ENCODE data around the gene TTLL13. TPM values are rescaled to one million over a fixed set of nuclear protein-coding genes. Genes with fewer than 3 reads are reported as not detected.

Gene TTLL13
- total RNA-seq, 1 donor from 2014 or later: not detected

DNA sequence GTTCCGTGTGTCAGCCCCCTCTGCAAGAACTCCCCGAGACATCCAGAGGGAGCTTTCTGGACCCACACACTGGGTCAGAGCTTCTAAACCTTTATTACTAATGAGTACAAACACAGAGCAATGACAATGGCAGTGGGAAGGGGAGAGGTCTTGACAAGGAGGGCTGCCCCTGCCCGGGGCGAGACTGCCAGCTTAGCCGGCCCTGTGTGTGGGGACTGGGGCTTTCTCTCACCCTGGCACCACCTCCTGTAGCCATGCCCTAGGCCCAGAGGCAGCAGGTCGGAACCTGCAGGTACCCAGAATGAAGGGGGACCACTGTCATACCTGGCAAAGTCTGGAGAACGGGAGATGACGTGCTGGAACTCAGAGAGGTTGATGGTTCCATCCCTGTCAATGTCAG lies 18.7 kb upstream of the TTLL13 start:
- DNase-seq (ENCODE audit: low read depth): no peak
- Mint-ChIP-seq H3K9me3 (ENCODE audit: unreplicated experiment) (no peaks in the 10 kb centered on the region), H3K27ac (ENCODE audit: unreplicated experiment) (no peak overlapping the region), H3K4me1 (ENCODE audit: low read depth, unreplicated experiment) (peaks cover 9% of the 10 kb centered on the region), H3K4me3 (ENCODE audit: unreplicated experiment) (no peak overlapping the region), H3K27me3 (ENCODE audit: low read depth, unreplicated experiment) (no peaks in the 10 kb centered on the region), H3K36me3 (ENCODE audit: low read depth, unreplicated experiment) (peaks cover 8% of the 10 kb centered on the region)
- Histone ChIP-seq H3K9ac (ENCODE audit: low read length) (no peak overlapping the region), H3K9me3 (ENCODE audit: insufficient read depth, low read depth, low read length) (no peaks in the 10 kb centered on the region), H3K27ac (ENCODE audit: low read depth, low read length) (no peak overlapping the region), H4K20me1 (ENCODE audit: insufficient read depth, low read length) (peaks cover 21% of the 10 kb centered on the region), H3K27me3 (ENCODE audit: insufficient read depth, low read length) (no peaks in the 10 kb centered on the region), H2AFZ (ENCODE audit: low read depth, low read length) (no peak overlapping the region), H3K79me2 (ENCODE audit: insufficient read depth, low read length) (peaks cover 20% of the 10 kb centered on the region), H3K4me3 (ENCODE audit: insufficient read depth, low read depth, low read length) (no peak overlapping the region), H3K4me1 (ENCODE audit: insufficient read depth, low read length) (peaks cover 9% of the 10 kb centered on the region), H3K4me2 (ENCODE audit: low read length) (no peak overlapping the region), H3K36me3 (ENCODE audit: insufficient read depth, low read length) (peaks cover 8% of the 10 kb centered on the region)
- FAIRE-seq: no peak
- TF ChIP-seq, protein P1, sequence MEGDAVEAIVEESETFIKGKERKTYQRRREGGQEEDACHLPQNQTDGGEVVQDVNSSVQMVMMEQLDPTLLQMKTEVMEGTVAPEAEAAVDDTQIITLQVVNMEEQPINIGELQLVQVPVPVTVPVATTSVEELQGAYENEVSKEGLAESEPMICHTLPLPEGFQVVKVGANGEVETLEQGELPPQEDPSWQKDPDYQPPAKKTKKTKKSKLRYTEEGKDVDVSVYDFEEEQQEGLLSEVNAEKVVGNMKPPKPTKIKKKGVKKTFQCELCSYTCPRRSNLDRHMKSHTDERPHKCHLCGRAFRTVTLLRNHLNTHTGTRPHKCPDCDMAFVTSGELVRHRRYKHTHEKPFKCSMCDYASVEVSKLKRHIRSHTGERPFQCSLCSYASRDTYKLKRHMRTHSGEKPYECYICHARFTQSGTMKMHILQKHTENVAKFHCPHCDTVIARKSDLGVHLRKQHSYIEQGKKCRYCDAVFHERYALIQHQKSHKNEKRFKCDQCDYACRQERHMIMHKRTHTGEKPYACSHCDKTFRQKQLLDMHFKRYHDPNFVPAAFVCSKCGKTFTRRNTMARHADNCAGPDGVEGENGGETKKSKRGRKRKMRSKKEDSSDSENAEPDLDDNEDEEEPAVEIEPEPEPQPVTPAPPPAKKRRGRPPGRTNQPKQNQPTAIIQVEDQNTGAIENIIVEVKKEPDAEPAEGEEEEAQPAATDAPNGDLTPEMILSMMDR (IDR thresholded peaks at IDR 0.05; ENCODE audit: insufficient read depth, low read depth, low read length): no peak
- no peak for TF ChIP-seq EZH2 (IDR thresholded peaks at IDR 0.05; ENCODE audit: insufficient read depth, low read length)

DNA sequence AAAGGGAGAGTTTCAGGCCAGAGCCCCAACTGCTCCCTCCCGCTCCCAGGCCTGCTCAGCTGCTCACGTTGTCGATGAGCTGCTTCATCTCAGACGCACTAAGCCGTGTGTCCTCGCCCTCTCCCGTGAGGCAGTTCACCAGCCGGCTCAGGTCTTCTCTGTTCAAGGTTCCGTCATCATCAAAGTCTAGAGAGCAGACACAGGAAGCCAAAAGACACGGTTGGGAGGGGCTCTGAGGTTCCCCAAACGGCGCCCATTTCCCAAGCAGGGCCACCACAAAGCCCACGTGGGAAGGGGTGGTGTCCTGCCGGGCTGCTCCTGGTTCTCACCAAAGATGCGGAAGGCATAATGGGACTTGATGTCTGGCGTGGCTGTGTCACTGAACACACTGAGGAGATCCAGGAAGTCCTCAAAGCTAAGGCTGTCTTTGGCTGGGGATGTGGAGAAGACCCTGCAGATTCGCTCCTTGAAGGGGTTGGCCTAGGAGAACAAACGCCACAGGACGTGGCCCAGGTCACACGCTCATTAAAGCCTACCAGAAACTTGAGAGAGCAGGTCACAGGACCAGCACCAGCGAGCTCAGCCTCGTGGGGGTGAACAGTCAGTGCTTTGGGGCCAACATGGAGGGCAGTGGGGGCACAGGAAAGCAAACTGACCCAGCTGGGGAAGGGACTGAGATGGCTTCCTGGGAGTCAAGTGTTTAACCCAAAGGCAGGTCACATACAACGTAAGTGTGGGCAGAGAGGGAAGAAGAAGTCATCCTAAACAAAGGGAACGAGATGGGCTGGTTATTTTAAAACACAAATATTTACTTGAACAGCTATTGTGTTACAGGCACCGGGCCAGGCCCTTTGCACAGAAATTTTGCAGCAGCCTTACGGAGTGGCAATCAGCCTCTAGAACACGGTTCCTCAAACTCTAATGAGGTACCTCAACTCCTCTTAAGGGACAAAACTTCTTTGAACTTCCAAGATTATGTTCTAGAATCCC lies 18.0 kb upstream of the TTLL13 start:
- peak overlapping the region; percentile 95 for H3K4me2 ChIP-seq (ENCODE audit: low read length)
- no peaks in the 10 kb centered on the region for H3K9me3 ChIP-seq (ENCODE audit: insufficient read depth, low read depth, low read length)
- H3K4me3 Mint-ChIP-seq (ENCODE audit: unreplicated experiment): peak overlapping the region; percentile 15
- H3K27me3 ChIP-seq (ENCODE audit: insufficient read depth, low read length): no peaks in the 10 kb centered on the region
- no peak overlapping the region for H3K27ac ChIP-seq (ENCODE audit: low read depth, low read length)
- no peak for TF ChIP-seq EZH2 (IDR thresholded peaks at IDR 0.05; ENCODE audit: insufficient read depth, low read length)
- TF ChIP-seq, protein P1 (IDR thresholded peaks at IDR 0.05; ENCODE audit: insufficient read depth, low read depth, low read length): no peak
- FAIRE-seq (no peak), DNase-seq (ENCODE audit: low read depth) (no peak)
- no peak overlapping the region for H3K4me3 ChIP-seq (ENCODE audit: insufficient read depth, low read depth, low read length)
- no peak overlapping the region for H3K27ac Mint-ChIP-seq (ENCODE audit: unreplicated experiment)
- peaks cover 9% of the 10 kb centered on the region for H3K4me1 ChIP-seq (ENCODE audit: insufficient read depth, low read length)
- no peaks in the 10 kb centered on the region for H3K27me3 Mint-ChIP-seq (ENCODE audit: low read depth, unreplicated experiment)
- peaks cover 21% of the 10 kb centered on the region for H4K20me1 ChIP-seq (ENCODE audit: insufficient read depth, low read length)
- H3K36me3 ChIP-seq (ENCODE audit: insufficient read depth, low read length): peaks cover 5% of the 10 kb centered on the region
- no peak overlapping the region for H2AFZ ChIP-seq (ENCODE audit: low read depth, low read length)
- H3K9me3 Mint-ChIP-seq (ENCODE audit: unreplicated experiment): no peaks in the 10 kb centered on the region
- peaks cover 9% of the 10 kb centered on the region for H3K4me1 Mint-ChIP-seq (ENCODE audit: low read depth, unreplicated experiment)
- H3K36me3 Mint-ChIP-seq (ENCODE audit: low read depth, unreplicated experiment): peaks cover 8% of the 10 kb centered on the region
- peaks cover 20% of the 10 kb centered on the region for H3K79me2 ChIP-seq (ENCODE audit: insufficient read depth, low read length)
- no peak overlapping the region for H3K9ac ChIP-seq (ENCODE audit: low read length)

DNA sequence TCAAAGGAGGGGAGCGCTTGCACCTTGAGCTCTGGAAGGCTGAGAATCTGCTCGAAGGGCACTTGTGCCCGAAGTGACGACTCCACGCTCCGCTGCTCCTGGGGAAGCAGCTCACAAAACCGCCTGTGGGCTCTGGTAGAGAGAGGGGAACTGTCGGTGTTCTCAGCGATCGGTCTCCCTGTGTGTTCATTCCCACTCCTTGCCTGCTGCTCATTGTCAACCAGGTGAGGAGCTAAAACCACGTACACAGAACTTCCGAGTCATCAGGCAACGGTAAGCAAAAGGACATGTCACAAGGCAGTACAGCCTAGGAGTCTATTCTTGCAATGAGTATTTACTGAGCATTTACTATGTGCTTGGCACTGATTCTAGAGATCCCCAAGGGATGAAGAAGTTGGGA lies 17.2 kb upstream of the TTLL13 start:
- Histone ChIP-seq H3K4me1 (ENCODE audit: insufficient read depth, low read length) (peaks cover 9% of the 10 kb centered on the region), H2AFZ (ENCODE audit: low read depth, low read length) (no peak overlapping the region), H3K27ac (ENCODE audit: low read depth, low read length) (no peak overlapping the region), H3K36me3 (ENCODE audit: insufficient read depth, low read length) (peaks cover 2% of the 10 kb centered on the region), H3K27me3 (ENCODE audit: insufficient read depth, low read length) (no peaks in the 10 kb centered on the region), H3K4me3 (ENCODE audit: insufficient read depth, low read depth, low read length) (no peak overlapping the region), H3K79me2 (ENCODE audit: insufficient read depth, low read length) (peaks cover 20% of the 10 kb centered on the region), H3K9me3 (ENCODE audit: insufficient read depth, low read depth, low read length) (no peaks in the 10 kb centered on the region), H3K9ac (ENCODE audit: low read length) (no peak overlapping the region), H3K4me2 (ENCODE audit: low read length) (peak overlapping the region; percentile 95), H4K20me1 (ENCODE audit: insufficient read depth, low read length) (peaks cover 21% of the 10 kb centered on the region)
- no peak for FAIRE-seq
- peaks cover 8% of the 10 kb centered on the region for H3K36me3 Mint-ChIP-seq (ENCODE audit: low read depth, unreplicated experiment)
- DNase-seq (ENCODE audit: low read depth): no peak
- H3K9me3 Mint-ChIP-seq (ENCODE audit: unreplicated experiment): no peaks in the 10 kb centered on the region
- peak overlapping the region; percentile 89 for H3K4me3 Mint-ChIP-seq (ENCODE audit: unreplicated experiment)
- peaks cover 9% of the 10 kb centered on the region for H3K4me1 Mint-ChIP-seq (ENCODE audit: low read depth, unreplicated experiment)
- TF ChIP-seq, protein P1 (IDR thresholded peaks at IDR 0.05; ENCODE audit: insufficient read depth, low read depth, low read length): no peak
- no peak for TF ChIP-seq EZH2 (IDR thresholded peaks at IDR 0.05; ENCODE audit: insufficient read depth, low read length)
- no peaks in the 10 kb centered on the region for H3K27me3 Mint-ChIP-seq (ENCODE audit: low read depth, unreplicated experiment)
- H3K27ac Mint-ChIP-seq (ENCODE audit: unreplicated experiment): peak overlapping the region; percentile 75

All from astrocyte (in vitro differentiated cells and primary cell).